AG08395 (cell line): ENCODE results near the gene SUFU.
A peak's percentile ranks its signal among the peaks of the same experiment; 100 is the strongest.
"Not testable (repeated sequence)": the region's sequence is repeated elsewhere in the genome, so short reads cannot be mapped to it uniquely, and the experiment has no call there.

ENCODE experiments used
- DNase-seq: peaks from one replicate; pipeline ENCODE4 v3.0.0; 2012; ENCODE audit warnings: mixed read lengths, low spot score

SUFU gene

GRCh38 chr10:102503264-102504178, at the start of gene SUFU:
Gene SUFU (plus strand): TSS chr10:102503972. CDS start chr10:102504153, 181 bp downstream.
- DNase-seq = peak; percentile 99

DNA sequence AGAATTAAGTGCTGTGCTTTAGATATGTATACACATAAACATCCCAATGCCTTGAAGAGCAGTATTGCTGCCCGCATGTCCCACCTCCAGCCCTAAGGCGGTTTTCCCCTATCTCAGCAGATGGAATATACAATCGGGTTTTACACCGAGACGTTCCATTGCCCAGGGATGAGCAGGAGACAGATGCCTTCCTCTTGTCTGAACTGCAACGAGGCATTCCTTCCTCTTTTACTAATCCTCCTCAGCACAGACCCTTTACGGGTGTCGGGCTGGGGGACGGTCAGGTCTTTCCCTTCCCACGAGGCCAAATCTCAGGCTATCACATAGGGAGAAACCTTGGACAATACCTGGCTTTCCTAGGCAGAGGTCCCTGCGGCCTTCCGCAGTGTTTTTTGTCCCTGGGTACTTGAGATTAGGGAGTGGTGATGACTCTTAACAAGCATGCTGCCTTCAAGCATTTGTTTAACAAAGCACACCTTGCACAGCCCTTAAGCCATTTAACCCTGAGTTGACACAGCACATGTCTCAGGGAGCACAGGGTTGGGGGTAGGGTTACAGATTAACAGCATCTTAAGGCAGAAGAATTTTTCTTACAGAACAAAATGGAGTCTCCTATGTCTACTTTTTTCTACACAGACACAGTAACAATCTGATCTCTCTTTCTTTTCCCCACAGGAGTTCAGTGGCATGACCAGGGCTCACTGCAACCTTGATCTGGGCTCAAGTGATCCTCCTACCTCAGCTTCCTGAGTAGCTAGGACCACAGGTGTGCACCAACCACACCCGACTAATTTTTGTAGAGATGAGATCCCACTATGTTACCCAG, 48.9 kb upstream of the SUFU start:
- not testable (repeated sequence) for DNase-seq

DNA sequence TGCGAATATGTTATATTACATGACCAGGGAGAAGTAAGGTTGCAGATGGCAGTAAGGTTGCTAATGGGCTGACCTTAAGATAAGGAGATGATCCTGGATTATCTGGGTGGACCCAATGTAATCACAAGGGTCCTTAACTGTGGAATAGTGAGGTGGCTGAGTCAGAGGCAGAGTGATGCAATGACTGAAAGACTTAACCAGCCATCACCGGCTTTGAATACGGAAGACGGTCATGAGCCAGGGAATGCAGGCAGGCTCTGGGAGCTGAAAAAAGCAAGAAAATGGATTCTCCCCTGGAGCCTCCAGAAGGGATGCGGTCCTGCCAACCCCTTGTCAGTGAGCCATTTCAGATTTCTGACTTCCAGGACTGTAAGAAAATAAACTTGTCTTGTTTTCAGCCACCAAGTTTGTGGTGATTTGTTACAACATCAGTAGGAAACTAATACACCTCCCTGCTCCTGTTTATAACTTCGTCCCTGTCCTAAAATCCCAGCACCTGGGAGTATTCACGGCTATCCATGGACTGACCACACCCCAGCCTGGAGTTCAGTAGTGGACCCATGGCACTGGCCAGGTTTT, 47.8 kb upstream of the SUFU start:
- DNase-seq = no peak

DNA sequence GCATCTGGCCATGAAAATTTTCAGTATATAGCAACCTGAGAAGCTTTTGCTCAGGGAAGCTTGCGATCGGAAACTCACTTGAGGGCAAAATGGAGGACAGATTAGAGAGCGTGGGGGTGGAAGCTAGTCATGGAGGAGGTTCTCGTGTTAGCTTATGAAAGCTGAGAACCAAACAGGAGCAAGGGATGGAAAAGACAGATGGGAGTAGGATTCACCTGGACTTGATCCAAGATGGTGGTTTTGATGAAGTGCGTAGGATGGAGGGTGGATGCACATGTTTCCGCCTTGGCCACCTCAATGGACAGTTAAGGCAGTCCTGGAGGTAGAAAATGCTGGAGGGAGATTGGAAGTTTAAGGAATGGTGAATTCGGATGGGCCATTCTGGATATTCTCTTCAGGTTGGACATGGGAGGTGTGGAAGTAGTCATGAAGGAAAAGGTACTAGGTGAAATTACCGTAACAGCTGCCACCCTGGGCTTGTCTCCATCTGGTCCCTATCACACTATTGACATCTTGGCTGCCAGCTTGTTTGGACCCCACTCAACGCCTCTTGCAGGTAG, 46.1 kb upstream of the SUFU start:
- DNase-seq = no peak

- no peak for DNase-seq
Observed at GRCh38 chr10:102458656-102459055, 45.1 kb upstream of the SUFU start.

GRCh38 chr10:102460836-102461186, 43.0 kb upstream of the SUFU start:
- DNase-seq = no peak

DNA sequence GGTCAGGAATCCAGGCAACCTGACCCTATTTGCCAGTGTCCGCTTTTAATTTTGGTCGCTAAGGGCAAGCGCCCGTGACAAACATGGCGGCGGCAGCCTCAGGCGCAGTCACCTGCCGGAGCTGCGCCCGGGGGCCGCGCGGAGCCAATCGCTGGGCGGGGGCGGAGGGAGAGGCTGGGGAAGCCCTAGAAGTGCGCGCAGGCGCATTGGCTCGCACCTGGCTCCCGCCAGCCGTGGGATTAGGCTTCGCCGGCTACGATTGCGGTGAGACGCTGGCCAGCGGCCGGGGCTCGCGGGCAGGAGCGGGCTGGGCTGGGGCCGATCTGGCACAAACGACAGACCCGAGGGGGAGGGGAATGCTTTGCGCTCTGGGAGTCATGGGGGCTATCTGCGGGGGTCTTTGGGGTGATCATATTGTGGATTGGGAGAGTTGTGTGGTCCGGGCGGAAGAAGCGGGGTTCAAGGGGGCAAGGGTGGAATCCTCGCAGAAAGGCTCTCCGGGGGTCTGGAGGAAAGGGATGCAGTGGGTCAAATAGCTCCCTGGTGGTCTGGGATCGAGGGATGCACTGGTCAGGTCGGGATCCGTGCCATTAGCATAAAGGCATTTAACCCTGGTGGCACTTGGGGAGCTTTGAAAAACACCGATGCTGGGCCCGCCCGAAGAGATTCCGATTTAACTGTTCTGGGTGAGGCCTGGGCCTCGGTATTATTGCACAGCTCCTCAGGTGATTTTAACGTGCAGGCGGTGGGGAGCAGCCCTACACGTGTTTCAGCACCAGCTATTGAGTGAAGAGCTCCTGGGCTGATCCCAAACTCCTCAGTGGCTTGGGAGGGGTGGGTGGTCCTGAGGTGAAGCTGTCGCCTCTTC, 42.4 kb upstream of the SUFU start:
- peak; percentile 93 for DNase-seq

GRCh38 chr10:102462512-102463054, 41.2 kb upstream of the SUFU start:
- no peak for DNase-seq

DNA sequence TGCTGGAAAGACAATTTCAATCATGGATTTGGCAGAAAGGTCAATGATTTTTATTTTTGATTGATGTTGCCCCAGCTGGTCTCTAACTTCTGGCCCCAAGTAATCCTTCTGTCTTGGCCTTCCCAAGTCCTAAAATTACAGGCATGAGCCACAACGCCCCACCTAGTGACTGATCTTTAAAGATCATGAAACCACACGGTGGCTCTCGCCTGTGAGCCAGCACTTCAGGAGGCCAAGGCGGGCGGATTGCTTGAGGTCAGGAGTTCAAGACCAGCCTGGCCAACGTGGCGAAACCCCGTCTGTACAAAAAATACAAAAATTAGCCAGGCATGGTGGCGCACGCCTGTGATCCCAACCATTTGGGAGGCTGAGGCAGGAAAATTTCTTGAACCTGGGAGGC, 39.8 kb upstream of the SUFU start:
- DNase-seq = no peak

GRCh38 chr10:102465466-102465865, 38.3 kb upstream of the SUFU start:
- DNase-seq = no peak

DNA sequence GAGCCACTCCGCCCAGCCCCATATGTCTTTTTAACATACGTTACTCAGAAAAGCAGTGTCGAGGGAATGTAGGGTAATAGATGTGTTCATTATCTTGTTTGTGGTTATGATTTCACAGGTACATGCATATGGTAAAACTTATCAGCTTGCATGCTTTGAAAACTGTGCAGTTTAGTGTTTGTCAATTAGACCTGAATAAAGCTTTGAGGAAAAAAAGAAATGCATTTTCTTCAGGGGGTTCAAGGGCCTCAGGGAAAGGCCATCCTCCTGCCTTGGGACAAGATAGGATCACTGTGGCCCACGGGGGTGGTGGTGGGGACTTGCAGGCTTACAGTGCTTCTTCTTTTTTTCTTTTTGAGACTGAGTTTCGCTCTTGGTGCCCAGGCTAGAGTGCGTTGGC, 36.5 kb upstream of the SUFU start:
- no peak for DNase-seq

GRCh38 chr10:102467971-102468438, 35.8 kb upstream of the SUFU start:
- DNase-seq = no peak

DNA sequence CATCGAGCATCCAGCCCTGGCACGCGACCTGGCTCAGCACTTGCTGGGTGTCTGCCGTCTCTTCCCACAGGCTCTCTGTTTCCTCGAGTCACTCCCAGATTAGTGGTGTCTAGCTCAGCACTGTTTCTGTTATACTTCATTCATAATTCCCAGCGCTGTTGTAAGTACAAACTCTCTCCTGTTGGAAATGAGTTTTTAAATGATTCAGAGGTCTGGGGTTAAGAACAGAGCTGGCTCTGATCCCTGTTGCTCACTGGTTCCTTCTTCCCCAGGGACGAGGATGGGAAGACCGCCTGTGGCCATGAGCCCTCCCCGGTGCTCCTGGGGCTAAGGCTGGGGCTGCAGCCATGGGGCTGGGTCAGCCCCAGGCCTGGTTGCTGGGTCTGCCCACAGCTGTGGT, 35.1 kb upstream of the SUFU start:
- no peak for DNase-seq

- no peak for DNase-seq
Observed at GRCh38 chr10:102470579-102471546, 32.9 kb upstream of the SUFU start.

DNA sequence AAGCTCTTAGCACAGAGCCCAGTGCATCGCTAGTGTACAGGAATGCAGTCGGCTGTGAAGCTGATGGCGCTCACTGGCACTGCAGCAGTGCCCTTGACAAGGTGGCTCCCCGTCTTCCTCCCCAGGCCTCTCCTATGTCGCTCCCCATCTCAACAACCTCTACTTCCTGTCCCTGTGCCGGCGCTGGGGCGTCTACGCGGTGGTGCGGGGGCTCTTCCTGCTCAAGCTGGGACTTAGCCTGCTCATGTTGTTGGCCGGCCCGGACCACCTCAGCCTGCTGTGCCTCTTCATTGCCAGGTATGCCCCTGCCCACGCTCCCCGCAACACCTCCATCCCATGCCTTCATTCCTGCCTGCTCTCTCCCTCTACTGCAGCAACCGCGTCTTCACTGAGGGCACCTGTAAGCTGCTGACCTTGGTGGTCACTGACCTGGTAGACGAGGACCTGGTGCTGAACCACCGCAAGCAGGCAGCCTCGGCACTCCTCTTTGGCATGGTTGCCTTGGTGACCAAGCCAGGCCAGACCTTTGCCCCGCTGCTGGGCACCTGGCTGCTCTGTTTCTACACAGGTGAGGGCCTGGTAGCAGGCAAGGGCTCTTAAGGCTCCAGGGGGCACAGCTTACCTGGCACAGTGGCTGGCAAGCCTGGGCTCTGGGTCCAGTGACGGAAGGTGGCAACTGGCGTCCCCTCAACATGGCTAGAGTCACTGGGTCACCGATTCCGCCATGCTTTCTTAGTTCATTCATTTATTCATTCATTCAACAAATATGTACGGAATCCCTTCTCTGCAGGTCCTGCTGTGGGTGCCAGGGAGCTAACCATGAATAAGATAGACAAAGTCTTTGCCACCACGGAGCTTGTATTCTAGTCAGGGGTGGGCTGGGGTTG, 30.1 kb upstream of the SUFU start:
- no peak for DNase-seq

DNA sequence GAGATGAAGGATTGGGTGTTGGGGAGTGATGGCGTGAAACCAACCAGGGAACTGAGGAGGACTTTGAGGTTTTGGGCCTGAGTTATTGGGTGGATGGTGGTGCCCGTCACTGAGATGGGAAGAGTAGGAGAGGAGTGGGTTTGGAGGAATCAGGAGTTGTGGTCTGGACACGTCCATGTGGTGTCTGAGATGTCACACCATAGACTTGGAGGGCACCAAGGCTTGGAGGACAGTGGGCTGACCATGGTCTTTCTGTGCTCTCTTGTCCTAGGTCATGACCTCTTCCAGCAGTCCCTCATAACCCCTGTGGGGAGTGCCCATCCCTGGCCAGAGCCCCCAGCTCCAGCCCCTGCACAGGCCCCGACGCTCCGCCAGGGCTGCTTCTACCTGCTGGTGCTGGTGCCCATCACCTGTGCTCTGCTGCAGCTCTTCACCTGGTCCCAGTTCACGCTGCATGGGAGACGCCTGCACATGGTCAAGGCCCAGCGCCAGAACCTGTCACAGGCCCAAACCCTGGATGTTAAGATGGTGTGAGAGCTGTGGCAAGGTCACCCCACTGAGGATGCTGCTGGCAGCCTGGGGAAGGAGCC, 28.2 kb upstream of the SUFU start:
- no peak for DNase-seq

DNA sequence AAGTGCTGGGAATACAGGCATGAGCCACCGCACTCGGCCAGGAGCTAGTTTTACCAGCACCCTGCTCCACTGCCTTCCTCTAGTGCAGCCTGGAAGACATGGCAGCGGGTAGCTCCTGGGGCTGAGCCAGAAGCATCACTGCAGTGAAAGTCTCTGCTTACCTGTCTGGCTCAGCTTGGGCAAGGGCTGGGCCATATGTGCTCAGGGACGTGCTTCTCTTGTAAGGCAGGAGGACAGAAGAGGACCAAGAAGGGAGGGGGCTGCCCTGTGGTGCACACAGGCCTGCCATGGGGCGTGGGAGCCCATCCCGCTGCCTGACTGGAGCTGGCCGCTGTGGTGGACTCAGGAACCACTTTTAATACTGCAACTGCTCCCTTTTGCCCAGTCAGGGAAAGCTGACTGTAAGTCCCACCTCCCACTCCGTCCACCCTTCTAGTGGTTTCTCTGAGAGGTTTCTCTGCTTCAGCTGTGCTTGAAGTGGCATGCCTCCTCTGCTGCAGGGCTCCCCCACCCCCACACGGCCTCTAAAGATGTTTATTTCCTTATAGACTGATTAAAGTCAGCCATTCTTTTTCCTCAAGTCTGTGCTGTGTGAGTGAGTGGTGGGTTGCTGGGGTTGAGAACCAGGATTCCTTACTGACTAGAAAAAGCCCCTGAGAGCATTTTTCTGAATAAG, 27.2 kb upstream of the SUFU start:
- DNase-seq = no peak

GRCh38 chr10:102479651-102480050, 24.1 kb upstream of the SUFU start:
- no peak for DNase-seq
